Measurements from ENCODE around the gene TDRD3.

DNA sequence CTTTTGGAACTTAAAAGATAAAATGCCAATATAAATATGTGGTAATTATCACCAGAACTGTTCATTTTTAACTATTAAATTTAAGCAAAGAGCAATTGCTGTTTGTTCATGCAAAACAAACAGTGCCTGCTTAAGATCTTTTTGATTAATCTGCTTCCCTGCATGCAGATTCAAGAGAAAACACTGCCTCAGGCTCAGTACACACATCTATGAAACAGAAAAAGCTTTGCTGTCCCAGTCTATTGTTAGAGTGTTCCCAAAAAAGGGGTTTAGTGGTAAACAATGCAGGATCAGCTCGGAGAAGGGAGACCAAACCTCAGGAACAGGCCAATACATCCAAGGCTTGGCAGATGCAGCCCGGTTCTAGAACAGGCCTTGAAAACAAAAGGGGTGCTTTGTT, 49.3 kb upstream of the TDRD3 start:
- TF ChIP-seq, protein P1, sequence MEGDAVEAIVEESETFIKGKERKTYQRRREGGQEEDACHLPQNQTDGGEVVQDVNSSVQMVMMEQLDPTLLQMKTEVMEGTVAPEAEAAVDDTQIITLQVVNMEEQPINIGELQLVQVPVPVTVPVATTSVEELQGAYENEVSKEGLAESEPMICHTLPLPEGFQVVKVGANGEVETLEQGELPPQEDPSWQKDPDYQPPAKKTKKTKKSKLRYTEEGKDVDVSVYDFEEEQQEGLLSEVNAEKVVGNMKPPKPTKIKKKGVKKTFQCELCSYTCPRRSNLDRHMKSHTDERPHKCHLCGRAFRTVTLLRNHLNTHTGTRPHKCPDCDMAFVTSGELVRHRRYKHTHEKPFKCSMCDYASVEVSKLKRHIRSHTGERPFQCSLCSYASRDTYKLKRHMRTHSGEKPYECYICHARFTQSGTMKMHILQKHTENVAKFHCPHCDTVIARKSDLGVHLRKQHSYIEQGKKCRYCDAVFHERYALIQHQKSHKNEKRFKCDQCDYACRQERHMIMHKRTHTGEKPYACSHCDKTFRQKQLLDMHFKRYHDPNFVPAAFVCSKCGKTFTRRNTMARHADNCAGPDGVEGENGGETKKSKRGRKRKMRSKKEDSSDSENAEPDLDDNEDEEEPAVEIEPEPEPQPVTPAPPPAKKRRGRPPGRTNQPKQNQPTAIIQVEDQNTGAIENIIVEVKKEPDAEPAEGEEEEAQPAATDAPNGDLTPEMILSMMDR (IDR thresholded peaks at IDR 0.05), result no peak
- TF ChIP-seq SIN3A (IDR thresholded peaks at IDR 0.05; ENCODE audit: borderline replicate concordance, low read depth, low read length), result no peak
- peak; percentile 56 for TF ChIP-seq GATA2 (CRISPR knock-in tag; IDR thresholded peaks at IDR 0.05)
- TF ChIP-seq ELF1 (IDR thresholded peaks at IDR 0.05), result no peak
- TF ChIP-seq, protein P2, sequence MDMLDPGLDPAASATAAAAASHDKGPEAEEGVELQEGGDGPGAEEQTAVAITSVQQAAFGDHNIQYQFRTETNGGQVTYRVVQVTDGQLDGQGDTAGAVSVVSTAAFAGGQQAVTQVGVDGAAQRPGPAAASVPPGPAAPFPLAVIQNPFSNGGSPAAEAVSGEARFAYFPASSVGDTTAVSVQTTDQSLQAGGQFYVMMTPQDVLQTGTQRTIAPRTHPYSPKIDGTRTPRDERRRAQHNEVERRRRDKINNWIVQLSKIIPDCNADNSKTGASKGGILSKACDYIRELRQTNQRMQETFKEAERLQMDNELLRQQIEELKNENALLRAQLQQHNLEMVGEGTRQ (IDR thresholded peaks at IDR 0.05; ENCODE audit: borderline replicate concordance, low read depth, low read length), result no peak
- TF ChIP-seq RAD21 (IDR thresholded peaks at IDR 0.05; ENCODE audit: low read length), result no peak
- TF ChIP-seq RXRA (IDR thresholded peaks at IDR 0.05; ENCODE audit: borderline replicate concordance, low read depth), result no peak
- TF ChIP-seq, protein P3, sequence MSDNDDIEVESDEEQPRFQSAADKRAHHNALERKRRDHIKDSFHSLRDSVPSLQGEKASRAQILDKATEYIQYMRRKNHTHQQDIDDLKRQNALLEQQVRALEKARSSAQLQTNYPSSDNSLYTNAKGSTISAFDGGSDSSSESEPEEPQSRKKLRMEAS (IDR thresholded peaks at IDR 0.05; ENCODE audit: low read depth), result no peak
- TF ChIP-seq POLR2AphosphoS5 (IDR thresholded peaks at IDR 0.05; ENCODE audit: low read depth, low read length), result no peak
